Body of pancreas (tissue), 4 donors: ENCODE results near the gene DUSP23. TPM values are rescaled to one million over a fixed set of nuclear protein-coding genes. Genes with fewer than 3 reads are reported as not detected.

ENCODE experiments used
- ATAC-seq: fragments of 150-250 bp; one replicate; pipeline ENCODE4 v1.9.1; 2016
- DNase-seq, 4 donors: peaks; one replicate each; pipeline ENCODE4 v3.0.0-alpha.2; 2019
- H3K27ac ChIP-seq, 4 donors: fragments of 200-600 bp; sonication (generic); 1 replicate in 3 of 4; 2 replicates in 1 of 4; pipeline versions ENCODE4 v1.5.1 to v1.6.1; 2016 to 2019; ENCODE audit warnings: mild to moderate bottlenecking in 1 of 4, mixed read lengths in 1 of 4, moderate library complexity in 1 of 4
- H3K27me3 ChIP-seq, 2 donors: fragments of 200-600 bp; sonication (generic); one replicate each; pipeline ENCODE4 v1.6.0; 2016; ENCODE audit warnings: mild to moderate bottlenecking in 1 of 2
- H3K36me3 ChIP-seq, 2 donors: fragments of 200-600 bp; sonication (generic); replicated peaks in 1 of 2; 2 replicates each; pipeline ENCODE4 v1.5.1; 2016; ENCODE audit warnings: low read depth in 2 of 2; ENCODE audit not compliant: insufficient read depth in 1 of 2
- H3K4me1 ChIP-seq: fragments of 200-600 bp; sonication (generic); one replicate; pipeline ENCODE4 v1.6.0; 2016
- H3K4me3 ChIP-seq, 2 donors: fragments of 200-600 bp; sonication (generic); 1 replicate in 1 of 2; 2 replicates in 1 of 2; pipeline ENCODE4 v1.5.1; 2016 to 2019
- H3K9me3 ChIP-seq, 3 donors: fragments of 200-600 bp; sonication (generic); 1 replicate in 2 of 3; 2 replicates in 1 of 3; pipeline ENCODE4 v1.5.1; 2016
- POLR2A ChIP-seq, 3 donors: fragments of 450-650 bp; IDR thresholded peaks; one replicate each; pipeline ENCODE4 v1.6.1; 2016; ENCODE audit warnings: antibody characterized with exemption in 3 of 3, mild to moderate bottlenecking in 2 of 3
- WGBS, 2 donors: methylation state at CpG; one replicate each; pipeline ENCODE4 v1.1.5; 2017; 5-methylcytosine and 5-hydroxymethylcytosine counted together
- intact Hi-C: fragments of 100-400 bp; cut with DNase I; formaldehyde crosslinking; loops from one replicate; pipeline ENCODE4 v1.15.1; 2023
- total RNA-seq, 2 donors: library from RNA; depleted of rRNA; stranded (reverse); fragments of >200 nt; gene quantifications; one replicate each; pipeline ENCODE4 v1.1.0, GENCODE V29; 2016
- TF ChIP-seq, protein P1 (sequence below), 7 experiments: fragments of 450-650 bp in 4 of 7; fragments of 200-600 bp in 3 of 7; sonication (generic) in 3 of 7; IDR thresholded peaks; one replicate each; pipeline ENCODE4 v1.5.1; 2016 to 2019; ENCODE audit warnings: antibody characterized with exemption in 7 of 7

The DUSP23 gene
- total RNA-seq, 2 donors from 2014 or later, result 60.6 to 91.1 TPM

DNA sequence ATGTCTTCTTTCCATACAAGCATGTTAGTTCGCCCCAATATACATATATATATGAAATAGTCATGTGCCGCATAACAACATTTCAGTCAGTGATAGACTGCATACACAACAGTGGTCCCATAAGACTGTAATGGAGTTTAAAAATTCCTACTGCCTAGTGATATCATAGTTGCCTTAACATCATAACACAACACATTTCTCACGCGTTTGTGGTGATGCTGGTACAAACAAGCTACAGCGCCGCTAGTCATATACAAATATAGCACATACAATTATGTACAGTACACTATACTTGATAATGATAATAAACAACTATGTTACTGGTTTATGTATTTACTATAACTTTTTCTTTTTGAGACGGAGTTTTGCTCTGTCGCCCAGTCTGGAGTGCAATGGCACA, 35.2 kb downstream of the DUSP23 start:
- no peak for DNase-seq
- H3K4me1 ChIP-seq, result peaks cover 4% of the 10 kb centered on the region
- H3K9me3 ChIP-seq, result no peaks in the 10 kb centered on the region
- H3K27ac ChIP-seq, result no peak overlapping the region
- no peaks in the 10 kb centered on the region for H3K27me3 ChIP-seq
- WGBS, 2 donors, result 87 to 90% methylated on average over 8 of the region's 8 CpGs
- TF ChIP-seq, protein P1, sequence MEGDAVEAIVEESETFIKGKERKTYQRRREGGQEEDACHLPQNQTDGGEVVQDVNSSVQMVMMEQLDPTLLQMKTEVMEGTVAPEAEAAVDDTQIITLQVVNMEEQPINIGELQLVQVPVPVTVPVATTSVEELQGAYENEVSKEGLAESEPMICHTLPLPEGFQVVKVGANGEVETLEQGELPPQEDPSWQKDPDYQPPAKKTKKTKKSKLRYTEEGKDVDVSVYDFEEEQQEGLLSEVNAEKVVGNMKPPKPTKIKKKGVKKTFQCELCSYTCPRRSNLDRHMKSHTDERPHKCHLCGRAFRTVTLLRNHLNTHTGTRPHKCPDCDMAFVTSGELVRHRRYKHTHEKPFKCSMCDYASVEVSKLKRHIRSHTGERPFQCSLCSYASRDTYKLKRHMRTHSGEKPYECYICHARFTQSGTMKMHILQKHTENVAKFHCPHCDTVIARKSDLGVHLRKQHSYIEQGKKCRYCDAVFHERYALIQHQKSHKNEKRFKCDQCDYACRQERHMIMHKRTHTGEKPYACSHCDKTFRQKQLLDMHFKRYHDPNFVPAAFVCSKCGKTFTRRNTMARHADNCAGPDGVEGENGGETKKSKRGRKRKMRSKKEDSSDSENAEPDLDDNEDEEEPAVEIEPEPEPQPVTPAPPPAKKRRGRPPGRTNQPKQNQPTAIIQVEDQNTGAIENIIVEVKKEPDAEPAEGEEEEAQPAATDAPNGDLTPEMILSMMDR (IDR thresholded peaks at IDR 0.05), result no peak
- no peak for TF ChIP-seq POLR2A (IDR thresholded peaks at IDR 0.05)
- intact Hi-C loops, result no loop called here
- no peaks in the 10 kb centered on the region for H3K36me3 ChIP-seq
- ATAC-seq, result no peak
- no peak overlapping the region for H3K4me3 ChIP-seq

DNA sequence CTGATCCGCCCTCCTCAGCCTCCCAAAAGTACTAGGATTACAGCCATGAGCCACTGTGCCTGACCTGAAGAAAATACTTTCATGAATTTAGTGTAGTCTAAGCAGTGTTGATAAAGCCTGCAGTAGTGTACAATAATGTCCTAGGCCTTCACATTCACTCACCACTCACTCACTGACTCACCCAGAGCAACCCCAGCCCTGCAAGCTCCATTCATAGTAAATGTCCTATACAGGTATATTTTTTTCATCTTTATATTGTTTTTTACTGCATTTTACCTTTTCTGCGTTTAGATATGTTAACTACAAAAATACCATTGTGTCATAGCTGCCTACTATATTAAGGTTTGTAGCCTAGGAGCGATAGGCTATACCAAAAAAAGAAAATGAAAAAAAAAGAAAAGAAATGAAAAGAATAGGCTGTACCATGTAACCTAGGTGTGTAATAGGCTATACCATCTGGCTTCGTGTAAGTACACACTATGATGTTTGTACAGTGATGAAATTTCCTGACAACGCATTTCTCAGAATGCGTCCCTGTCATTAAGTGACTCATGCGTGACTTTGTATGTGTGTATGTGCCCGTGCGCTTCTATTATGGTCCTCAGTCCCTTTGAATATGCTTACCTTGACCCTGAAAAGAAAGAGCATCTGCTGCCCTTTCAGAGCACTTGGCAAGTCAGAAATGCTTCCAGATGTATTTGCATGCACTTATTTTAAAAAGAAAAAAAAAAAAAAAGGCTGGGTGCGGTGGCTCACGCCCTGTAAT, 36.7 kb downstream of the DUSP23 start:
- Histone ChIP-seq H3K4me1 (peaks cover 4% of the 10 kb centered on the region), H3K4me3 (no peak overlapping the region), H3K27me3 (no peaks in the 10 kb centered on the region), H3K27ac (peak overlapping the region in 2 of 4 donors; percentile 17 to 18), H3K36me3 (no peaks in the 10 kb centered on the region), H3K9me3 (no peaks in the 10 kb centered on the region)
- TF ChIP-seq, protein P1 (IDR thresholded peaks at IDR 0.05), result no peak
- TF ChIP-seq POLR2A (IDR thresholded peaks at IDR 0.05), result no peak
- WGBS, 2 donors, result 61 to 65% methylated on average over 11 of the region's 11 CpGs
- intact Hi-C loops, result no loop called here
- peak in 3 of 4 donors; percentile 13 to 49 (median 38) for DNase-seq
- ATAC-seq, result peak; percentile 88

DNA sequence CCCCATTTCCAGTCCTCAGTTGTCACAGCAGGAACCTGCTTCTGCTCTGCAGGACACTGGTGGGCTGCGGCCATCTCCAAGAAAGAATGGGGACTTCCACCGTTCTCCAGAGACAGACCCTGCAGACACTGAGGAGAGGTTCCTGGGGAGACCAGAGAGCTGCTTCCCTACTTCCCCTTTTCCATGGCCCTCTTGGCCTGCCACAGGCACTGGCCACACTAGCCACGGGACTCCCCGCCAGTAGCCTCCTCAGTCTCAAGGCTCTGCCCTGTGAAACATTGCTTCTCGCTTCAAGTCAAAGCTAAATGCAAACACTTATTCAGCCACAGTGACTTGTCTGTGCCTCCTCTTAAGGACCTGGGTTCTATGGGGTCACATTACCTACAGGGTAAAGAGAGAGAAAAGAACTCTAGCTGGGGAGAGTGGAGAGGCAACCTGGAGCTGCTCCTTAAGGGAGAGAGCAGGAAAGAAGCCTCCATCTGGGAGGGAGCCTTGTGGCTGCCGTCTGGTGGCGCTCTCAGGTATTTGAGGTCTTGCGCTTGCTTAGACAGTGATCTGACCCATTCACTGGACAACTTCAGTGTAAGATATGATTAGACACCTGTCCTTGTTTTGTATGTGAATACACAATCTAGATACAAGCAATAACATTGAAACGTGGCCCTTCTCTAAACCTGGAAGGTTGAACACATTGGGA, 40.6 kb downstream of the DUSP23 start:
- intact Hi-C loops, result no loop called here
- Histone ChIP-seq H3K27ac (no peak overlapping the region), H3K4me3 (no peak overlapping the region), H3K9me3 (no peaks in the 10 kb centered on the region), H3K36me3 (no peaks in the 10 kb centered on the region), H3K27me3 (no peaks in the 10 kb centered on the region), H3K4me1 (peaks cover 4% of the 10 kb centered on the region)
- no peak for DNase-seq
- 68 to 78% methylated on average over 9 of the region's 9 CpGs for WGBS, 2 donors
- no peak for ATAC-seq
- TF ChIP-seq, protein P1 (IDR thresholded peaks at IDR 0.05), result no peak
- no peak for TF ChIP-seq POLR2A (IDR thresholded peaks at IDR 0.05)

DNA sequence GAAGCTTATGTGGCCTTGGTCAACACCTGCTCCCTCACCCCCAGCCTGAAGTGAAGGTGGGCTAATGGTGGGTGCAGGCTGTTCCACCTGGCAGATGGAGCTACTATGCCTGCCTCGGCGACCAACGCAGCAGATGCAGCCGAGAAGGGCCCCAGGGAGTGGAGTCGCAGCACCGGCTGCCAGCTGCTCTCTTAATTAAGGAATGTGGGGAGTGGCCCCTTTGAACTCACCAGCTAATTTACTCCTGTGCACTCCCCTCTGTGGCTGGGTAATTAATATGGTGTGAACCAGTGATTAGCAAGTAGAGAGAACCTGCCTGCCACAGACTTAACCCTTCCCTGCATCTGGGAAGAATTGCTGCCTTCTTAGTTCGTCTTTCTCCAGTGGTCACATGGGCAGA, 42.6 kb downstream of the DUSP23 start:
- DNase-seq (no peak), ATAC-seq (no peak)
- TF ChIP-seq, protein P1 (IDR thresholded peaks at IDR 0.05), result no peak
- TF ChIP-seq POLR2A (IDR thresholded peaks at IDR 0.05), result no peak
- Histone ChIP-seq H3K27ac (no peak overlapping the region), H3K4me1 (no peaks in the 10 kb centered on the region), H3K36me3 (no peaks in the 10 kb centered on the region), H3K9me3 (no peaks in the 10 kb centered on the region), H3K27me3 (no peaks in the 10 kb centered on the region), H3K4me3 (no peak overlapping the region)
- intact Hi-C loops, result no loop called here
- 32 to 54% methylated on average over 3 to 7 of the region's 7 CpGs for WGBS, 2 donors
